ENCODE data around the gene CWC15.
"Not testable (repeated sequence)": the region's sequence is repeated elsewhere in the genome, so short reads cannot be mapped to it uniquely, and the experiment has no call there.

Gene CWC15

DNA sequence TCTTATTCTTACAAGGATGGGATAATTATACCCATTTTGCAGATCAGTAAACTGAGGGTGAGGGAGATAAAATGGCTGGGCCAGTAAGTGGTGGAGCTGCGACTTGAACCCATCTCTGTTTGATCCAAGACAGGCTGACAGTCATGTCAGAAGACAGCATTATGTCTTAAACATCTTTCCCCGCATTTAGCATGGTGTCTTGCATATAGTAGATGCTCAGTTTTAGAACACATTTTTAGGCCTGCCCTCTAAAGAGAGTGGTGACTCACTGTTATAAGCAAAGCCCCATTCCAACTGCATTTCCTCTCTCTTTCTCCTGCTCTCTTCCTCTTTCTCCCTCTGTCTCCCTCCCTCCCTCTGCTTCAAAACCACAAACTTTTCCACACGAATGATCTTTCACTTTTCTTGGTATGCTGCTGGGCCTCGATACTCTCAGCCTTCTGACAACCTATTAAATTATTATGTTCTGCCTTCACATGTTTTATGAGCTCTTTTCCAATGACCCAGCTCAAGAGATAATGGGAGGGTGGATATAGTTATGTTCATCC lies 25.2 kb downstream of the CWC15 start:
- DNase-seq (ENCODE audit: low read depth) = no peak

DNA sequence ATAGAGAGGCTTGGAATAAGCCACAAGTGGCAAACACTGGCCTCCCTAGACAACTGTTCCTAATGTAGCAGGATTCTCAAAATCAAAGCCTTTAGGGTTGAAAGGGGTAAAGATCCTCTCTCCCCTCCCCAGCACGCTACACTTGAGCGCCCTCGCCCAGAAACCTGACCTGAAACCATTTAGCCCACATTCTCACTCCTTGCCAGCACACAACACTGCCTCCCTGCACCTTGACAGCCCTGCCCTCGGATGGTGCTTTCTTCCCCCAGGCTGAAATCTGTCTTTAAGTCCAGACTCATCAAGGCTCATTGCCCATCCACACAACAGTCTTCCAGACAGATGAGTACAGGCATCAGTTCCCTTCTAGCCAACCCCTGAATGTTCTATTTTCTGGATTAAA lies 26.5 kb downstream of the CWC15 start:
- no peak for DNase-seq (ENCODE audit: low read depth)

- no peak for DNase-seq (ENCODE audit: low read depth)
Measured at GRCh38 chr11:94941131-94941530, 32.2 kb downstream of the CWC15 start.

DNA sequence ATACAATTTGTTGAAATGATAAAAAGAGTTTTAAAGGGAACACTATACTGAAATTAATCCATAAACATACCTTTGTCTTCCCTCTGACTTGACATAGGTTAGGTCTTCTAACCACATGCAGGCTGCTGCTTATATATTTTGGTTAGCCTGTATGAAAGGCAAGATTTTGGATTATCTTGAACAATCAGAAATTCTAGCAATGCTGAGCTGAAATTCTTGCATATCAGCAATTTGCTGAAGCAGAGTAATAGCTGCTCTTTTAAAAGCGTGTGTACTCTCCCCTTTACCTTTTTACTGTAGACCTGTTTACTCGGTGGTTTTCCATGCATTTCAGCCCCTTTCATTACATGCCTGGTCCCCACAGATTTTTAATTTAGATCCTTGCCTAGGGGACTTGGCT lies 34.0 kb downstream of the CWC15 start:
- no peak for DNase-seq (ENCODE audit: low read depth)

DNA sequence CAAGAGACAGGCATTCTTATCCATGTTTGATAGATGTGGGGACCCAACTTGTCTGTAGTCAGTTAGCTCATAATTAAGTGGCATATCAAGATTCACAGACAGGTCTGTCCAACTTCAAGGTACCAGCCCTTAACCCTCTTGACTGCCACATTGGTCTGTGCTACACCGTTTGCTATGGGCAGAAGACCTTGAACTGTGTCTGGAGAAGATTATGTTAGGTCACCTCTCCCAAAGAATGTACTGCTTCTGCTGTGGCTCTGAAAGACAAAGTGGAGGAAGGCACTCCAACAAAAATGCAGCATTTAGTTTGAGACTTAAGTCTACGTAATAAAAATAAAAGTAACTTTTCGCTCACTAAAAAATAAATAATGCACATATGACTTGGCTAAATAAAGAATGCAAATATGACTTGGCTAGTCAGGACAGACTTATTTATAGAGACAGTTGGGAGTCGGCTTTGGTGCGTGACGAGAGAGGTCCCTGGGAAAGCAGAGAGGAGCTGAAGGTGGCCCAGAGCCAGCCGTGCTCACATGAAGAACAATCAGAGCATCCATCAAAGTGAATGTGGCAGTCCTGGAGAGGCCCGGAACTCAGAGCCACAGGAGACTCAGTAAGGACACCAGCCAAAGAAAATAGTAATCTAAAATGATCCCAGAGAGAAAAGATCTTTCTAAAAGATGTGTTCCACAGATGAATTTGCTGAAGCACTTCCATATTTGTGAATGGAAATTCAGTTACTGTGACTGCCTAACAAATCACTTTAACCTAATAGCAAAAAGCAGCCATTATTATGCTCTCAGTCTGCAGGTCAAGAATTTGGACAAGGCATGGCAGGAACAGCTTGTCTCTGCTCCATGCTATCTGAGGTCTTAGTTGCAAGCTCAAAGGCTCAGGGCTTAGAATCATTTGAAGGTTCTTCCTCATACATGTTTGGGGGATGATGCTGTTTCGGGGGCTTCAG lies 35.0 kb downstream of the CWC15 start:
- no peak for DNase-seq (ENCODE audit: low read depth)

DNA sequence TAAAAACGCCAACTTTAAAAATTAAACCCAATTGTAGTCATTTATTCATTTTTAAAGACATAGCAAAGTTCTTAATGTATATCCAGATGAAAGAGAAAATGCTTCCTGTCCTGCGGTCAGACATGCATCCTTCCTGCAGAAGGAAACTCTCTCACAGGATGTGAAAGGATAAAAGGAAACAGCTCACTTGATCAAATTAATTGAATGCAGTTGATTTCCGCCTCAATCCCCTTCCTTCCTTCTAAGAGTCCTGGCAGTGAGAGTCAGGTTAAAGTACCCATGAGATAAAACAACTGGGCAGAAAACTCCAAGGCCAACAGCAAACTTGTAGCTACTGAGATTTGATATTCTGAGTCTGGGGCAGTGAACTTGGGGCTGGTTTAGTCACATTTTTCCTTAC lies 38.5 kb downstream of the CWC15 start:
- no peak for DNase-seq (ENCODE audit: low read depth)

- DNase-seq (ENCODE audit: low read depth) = no peak
Measured at GRCh38 chr11:94934362-94934761, 39.0 kb downstream of the CWC15 start.

- no peak for DNase-seq (ENCODE audit: low read depth)
Measured at GRCh38 chr11:94933223-94934130, 39.9 kb downstream of the CWC15 start.

DNA sequence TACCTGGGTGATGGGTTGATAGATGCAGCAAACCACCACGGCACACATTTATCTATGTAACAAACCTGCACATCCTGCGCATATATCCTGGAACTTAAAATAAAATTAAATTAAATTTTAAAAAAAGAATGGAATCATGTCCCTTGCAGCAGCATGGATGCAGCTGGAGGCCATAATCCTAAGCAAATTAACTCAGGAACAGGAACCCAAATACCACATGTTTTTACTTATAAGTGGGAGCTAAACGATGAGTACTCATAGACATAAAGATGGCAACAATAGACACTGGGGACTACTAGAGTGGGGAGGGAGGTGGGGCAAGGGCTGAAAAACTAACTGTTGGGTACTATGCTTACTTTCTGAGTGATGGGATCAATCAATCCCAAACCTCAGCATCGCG lies 40.9 kb downstream of the CWC15 start:
- DNase-seq (ENCODE audit: low read depth) = no peak

GRCh38 chr11:94932072-94932471 lies 41.3 kb downstream of the CWC15 start:
- DNase-seq (ENCODE audit: low read depth) = not testable (repeated sequence)

DNA sequence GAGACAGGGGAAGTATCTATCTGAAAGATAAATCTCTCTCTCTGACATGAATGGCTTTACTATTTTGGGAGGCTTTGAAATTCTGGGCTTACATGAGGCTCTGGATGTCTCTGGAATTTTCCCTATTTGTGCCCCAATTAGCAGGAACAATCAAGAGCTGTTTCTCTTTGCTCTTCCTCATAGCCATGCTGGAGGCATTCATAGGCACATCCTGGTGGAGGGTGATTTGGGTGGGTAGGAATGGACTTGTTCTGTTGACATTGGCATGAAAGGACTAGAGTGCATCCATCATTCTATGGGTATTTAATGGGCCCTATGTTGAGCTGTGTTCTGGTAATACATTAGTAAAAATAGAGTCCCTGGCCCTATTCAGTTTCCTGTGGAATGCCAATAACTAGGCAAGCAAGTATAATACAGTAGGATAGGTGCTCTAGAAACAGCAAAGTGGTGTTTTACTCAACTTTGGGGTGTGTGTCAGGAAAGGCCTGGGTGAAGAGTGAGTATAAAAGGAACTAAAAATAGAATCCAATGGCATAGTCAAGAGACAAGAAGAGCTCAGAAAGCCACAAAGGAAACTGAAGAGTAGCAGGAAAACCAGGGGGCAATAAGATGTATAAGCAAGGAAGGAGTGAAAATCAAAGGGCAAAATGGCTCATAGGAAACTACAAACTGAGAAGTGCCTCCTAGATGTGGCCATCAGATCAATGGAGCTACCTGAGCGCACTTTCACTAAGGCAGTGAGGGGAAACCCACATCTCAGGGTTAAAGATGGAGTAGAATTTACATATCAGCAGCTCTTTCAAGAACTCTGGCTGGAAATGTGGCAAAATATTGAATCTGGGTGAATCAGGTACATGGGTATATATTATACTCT lies 45.0 kb downstream of the CWC15 start:
- no peak for DNase-seq (ENCODE audit: low read depth)

GRCh38 chr11:94926698-94927237 lies 46.6 kb downstream of the CWC15 start:
- no peak for DNase-seq (ENCODE audit: low read depth)

- DNase-seq (ENCODE audit: low read depth) = no peak
Measured at GRCh38 chr11:94926271-94926625, 47.1 kb downstream of the CWC15 start.

- DNase-seq (ENCODE audit: low read depth) = no peak
Measured at GRCh38 chr11:94925422-94926270, 47.7 kb downstream of the CWC15 start.

- no peak for DNase-seq (ENCODE audit: low read depth)
Measured at GRCh38 chr11:94924612-94925011, 48.7 kb downstream of the CWC15 start.

- DNase-seq (ENCODE audit: low read depth) = no peak
Measured at GRCh38 chr11:94924171-94924572, 49.2 kb downstream of the CWC15 start.

DNA sequence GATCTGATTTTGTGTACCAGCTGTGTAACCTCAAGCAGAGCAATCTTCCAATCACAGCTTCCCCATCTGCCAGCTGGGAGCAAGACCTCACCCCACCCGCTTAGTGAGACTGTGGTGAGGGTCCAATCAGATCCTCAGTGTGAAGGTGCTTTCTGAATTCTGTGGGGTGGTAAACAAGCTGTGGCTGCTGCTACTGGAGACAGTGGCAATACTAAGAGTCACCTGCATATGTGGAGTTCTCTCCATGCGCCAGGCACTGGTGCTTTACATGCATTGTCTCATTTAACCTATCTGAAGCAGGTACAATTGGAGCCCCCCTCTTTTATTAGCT lies 50.4 kb downstream of the CWC15 start:
- DNase-seq (ENCODE audit: low read depth) = no peak

GRCh38 chr11:94922321-94923003 lies 50.9 kb downstream of the CWC15 start:
- DNase-seq (ENCODE audit: low read depth) = no peak

DNA sequence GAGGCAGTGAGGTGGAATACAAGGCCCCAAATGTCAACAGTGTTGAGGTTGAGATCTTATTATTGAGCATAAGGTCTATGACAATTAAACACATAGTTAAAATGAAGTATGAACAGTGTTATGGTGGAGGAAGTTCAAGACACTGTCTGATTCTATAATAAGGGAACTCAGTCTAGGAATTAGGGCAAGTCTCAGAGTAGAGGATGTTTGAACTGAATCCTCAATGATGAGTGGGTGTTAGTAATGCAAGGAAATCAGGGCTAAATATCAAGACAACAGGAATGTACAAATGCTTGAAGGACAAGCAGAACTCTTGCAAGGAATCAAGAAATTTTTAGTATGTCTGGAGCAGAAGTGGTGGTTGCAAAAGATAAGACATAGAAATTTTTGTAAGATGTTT lies 53.0 kb downstream of the CWC15 start:
- DNase-seq (ENCODE audit: low read depth) = no peak

Measured in stimulated activated CD4-positive, alpha-beta T cell treated with anti-CD3 and anti-CD28 coated beads, Interleukin-2, amount 100 ng/mL, for 4 hours (primary cell).